ENCODE data around the gene AMPD3. TPM values are rescaled to one million over a fixed set of nuclear protein-coding genes. Genes with fewer than 3 reads are reported as not detected.
A peak's percentile ranks its signal among the peaks of the same experiment; 100 is the strongest.

Gene AMPD3
- total RNA-seq, 1 experiment from 2014 or later: 5.9 TPM

DNA sequence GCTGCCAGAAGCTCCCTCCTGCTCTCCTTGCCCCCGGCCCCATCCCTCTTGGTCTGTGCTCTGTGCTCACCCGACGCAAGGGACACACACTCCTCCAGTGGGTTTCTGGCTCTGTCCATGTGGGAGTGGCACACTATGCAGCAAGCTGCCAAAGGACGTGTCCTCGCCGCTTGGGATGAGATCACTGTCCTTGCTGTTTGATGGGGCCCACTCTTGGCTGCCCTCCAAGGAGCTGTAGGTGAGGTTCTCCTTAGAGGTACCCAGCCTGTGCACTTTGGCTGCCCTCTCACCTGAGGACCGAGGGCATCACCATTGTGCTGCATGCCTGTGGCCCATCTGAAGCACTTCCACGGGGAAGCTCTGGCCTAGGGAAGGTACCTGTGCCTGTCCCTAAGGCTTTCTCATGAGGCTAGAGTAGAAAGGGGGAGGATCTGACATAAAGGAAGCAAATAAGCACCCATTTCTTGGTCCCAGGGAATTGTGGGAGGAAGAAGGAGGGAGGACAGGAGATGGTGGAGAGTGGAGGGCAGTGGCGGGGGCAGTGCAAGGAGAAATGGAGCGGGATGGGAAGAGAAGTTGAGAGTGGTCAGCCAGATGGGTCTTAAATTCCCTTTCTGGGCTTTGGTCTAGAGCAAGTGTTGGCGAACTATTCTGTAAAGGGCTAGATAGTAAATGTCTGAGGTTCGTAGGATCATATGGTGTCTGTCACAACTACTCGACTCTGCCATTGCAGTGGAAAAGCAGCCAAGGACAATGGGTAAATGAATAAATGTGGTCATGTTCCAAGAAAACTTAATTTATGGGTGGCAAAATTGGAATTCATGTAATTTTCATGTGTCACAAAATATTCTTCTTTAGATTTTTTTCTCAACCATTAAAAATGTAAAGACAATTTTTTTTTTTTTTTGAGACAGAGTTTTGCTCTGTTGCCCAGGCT, 47.0 kb upstream of the AMPD3 start:
- H4K20me1 ChIP-seq (ENCODE audit: control insufficient read depth, insufficient read depth, insufficient read length): no peaks in the 10 kb centered on the region
- H2BK120ac ChIP-seq (ENCODE audit: low read depth, low read length, poor library complexity, severe bottlenecking): no peak overlapping the region
- no peak overlapping the region for H3K9ac ChIP-seq (ENCODE audit: extremely low read depth, insufficient read length, low read length)
- no peak overlapping the region for H3T11ph ChIP-seq (ENCODE audit: low read length)
- H3K27ac Mint-ChIP-seq: no peak overlapping the region
- no peak overlapping the region for H3K56ac ChIP-seq (ENCODE audit: insufficient read length, low read depth, low read length)
- no peaks in the 10 kb centered on the region for H3K79me1 ChIP-seq (ENCODE audit: insufficient read depth, low read depth, low read length, poor library complexity, severe bottlenecking)
- H4K91ac ChIP-seq (ENCODE audit: insufficient read length, low read depth, low read length): no peak overlapping the region
- no peak overlapping the region for H2BK5ac ChIP-seq (ENCODE audit: insufficient read length, low read length)
- no peak overlapping the region for H4K8ac ChIP-seq (replicated peaks; ENCODE audit: insufficient read length, low read depth, low read length)
- H3K4me3 Mint-ChIP-seq: no peak overlapping the region
- WGBS (ENCODE audit: extremely low coverage, insufficient read length, low lambda C conversion rate): no CpG with 5 or more reads among the region's 13 CpGs
- H3K27ac ChIP-seq (ENCODE audit: insufficient read length, low read depth, low read length): no peak overlapping the region
- H3K4me1 Mint-ChIP-seq: peaks cover 5 to 8% of the 10 kb centered on the region in 2 experiments
- no peak overlapping the region for H3K23ac ChIP-seq (ENCODE audit: insufficient read length, low read depth, low read length)
- H2AFZ ChIP-seq (ENCODE audit: low read length): no peak overlapping the region
- no peak overlapping the region for H3K4me2 ChIP-seq (ENCODE audit: insufficient read depth, insufficient read length, low read length)
- H3K79me2 ChIP-seq (ENCODE audit: insufficient read depth, low read length): no peaks in the 10 kb centered on the region
- H3K27me3 Mint-ChIP-seq (ENCODE audit: low read depth): no peaks in the 10 kb centered on the region
- no peaks in the 10 kb centered on the region for H3K23me2 ChIP-seq (ENCODE audit: insufficient read length, low read depth, low read length, poor library complexity, severe bottlenecking)
- H2BK15ac ChIP-seq (ENCODE audit: low read depth, low read length): no peak overlapping the region
- H4K5ac ChIP-seq (ENCODE audit: insufficient read length, low read depth, low read length): no peak overlapping the region
- H2BK12ac ChIP-seq (ENCODE audit: insufficient read length, low read depth, low read length): no peak overlapping the region
- no peak overlapping the region for H2AK5ac ChIP-seq (ENCODE audit: insufficient read length, low read length)
- H2BK20ac ChIP-seq (ENCODE audit: low read depth, low read length, poor library complexity, severe bottlenecking): no peak overlapping the region
- no peaks in the 10 kb centered on the region for H3K27me3 ChIP-seq (ENCODE audit: insufficient read depth, low read length)
- H3K9me3 Mint-ChIP-seq: no peaks in the 10 kb centered on the region
- no peaks in the 10 kb centered on the region for H3K9me3 ChIP-seq (ENCODE audit: control insufficient read depth, low read depth, low read length)
- no peaks in the 10 kb centered on the region; a peak in 1 of 7 replicates for H3K36me3 Mint-ChIP-seq (ENCODE audit: insufficient read depth in 1 of 3, low read depth in 3 of 3)
- H3K4ac ChIP-seq (ENCODE audit: low read depth, low read length): no peak overlapping the region
- no peak overlapping the region; the same call in 1 of the 2 replicates for H3K14ac ChIP-seq (ENCODE audit: insufficient read depth, low read length)
- H3K18ac ChIP-seq (ENCODE audit: insufficient read length, low read depth, low read length): no peak overlapping the region
- peak; percentile 14 for DNase-seq
- no peak for TF ChIP-seq CTCF (conservative IDR thresholded peaks at IDR 0.05)
- no peaks in the 10 kb centered on the region for H3K4me1 ChIP-seq (ENCODE audit: insufficient read depth, low read length)
